Measurements from ENCODE around the gene HBEGF. TPM values are rescaled to one million over a fixed set of nuclear protein-coding genes. Genes with fewer than 3 reads are reported as not detected.

The HBEGF gene
- total RNA-seq, 1 experiment from 2014 or later = 12.3 TPM

DNA sequence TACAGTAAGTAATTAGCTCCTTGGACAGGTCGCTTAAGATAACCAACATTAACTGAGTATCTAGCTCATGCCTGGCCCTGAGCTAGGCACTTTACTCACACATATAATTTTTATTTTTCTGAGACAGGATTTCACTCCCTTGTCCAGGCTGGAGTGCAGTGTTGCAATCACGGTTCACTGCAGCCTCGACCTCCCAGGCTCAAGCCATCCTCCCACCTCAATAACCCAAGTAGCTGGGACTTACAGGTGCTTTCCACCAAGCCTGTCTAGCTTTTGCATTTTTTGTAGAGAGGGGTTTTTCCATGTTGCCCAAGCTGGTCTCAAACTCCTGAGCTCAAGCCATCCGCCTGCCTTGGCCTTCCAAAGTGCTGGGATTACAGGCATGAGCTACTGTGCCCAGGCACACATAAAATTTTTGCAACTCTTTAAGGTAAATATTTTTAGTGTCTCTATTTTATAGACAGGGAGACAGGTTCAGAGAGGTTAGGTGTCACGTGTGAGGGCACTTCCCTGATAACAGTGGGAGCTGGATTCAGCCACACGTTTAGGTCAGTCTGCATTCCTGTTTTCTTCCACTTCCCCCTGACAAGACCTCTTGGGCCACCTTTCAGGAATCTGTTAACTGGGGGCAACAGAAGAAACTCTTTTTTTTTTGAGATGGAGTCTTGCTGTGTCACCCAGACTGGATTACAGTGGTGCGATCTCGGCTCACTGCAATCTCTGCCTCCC is 18.2 kb downstream of the HBEGF start:
- no peak overlapping the region for H3K4me2 ChIP-seq (ENCODE audit: low read length)
- no peaks in the 10 kb centered on the region for H3K27me3 ChIP-seq (ENCODE audit: insufficient read depth, low read length)
- RAD21 ChIA-PET (ENCODE audit: low non-redundant PET in 1 of 2, low total read pairs in 2 of 2, uncharacterized antibody in 2 of 2, unreplicated experiment in 2 of 2) = no interaction called here
- TF ChIP-seq, protein P1, sequence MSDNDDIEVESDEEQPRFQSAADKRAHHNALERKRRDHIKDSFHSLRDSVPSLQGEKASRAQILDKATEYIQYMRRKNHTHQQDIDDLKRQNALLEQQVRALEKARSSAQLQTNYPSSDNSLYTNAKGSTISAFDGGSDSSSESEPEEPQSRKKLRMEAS (IDR thresholded peaks at IDR 0.05) = no peak
- TF ChIP-seq EZH2phosphoT487 (IDR thresholded peaks at IDR 0.05; ENCODE audit: borderline replicate concordance) = no peak
- no peak for TF ChIP-seq YY1 (IDR thresholded peaks at IDR 0.05; ENCODE audit: extremely low read depth, insufficient replicate concordance, low read depth, low read length)
- no peak for TF ChIP-seq FOSL1 (IDR thresholded peaks at IDR 0.05; ENCODE audit: low read depth)
- ATAC-seq (no peak), DNase-seq (ENCODE audit: low read depth, low spot score) (no peak)
- no peak overlapping the region for H3K27ac ChIP-seq (ENCODE audit: low read depth, low read length)
- H3K9me3 ChIP-seq (ENCODE audit: control insufficient read depth in 1 of 2, insufficient read depth in 1 of 2, low read depth in 1 of 2, low read length in 2 of 2) = no peaks in the 10 kb centered on the region
- H3K9me2 ChIP-seq (ENCODE audit: insufficient read depth) = no peaks in the 10 kb centered on the region
- POLR2A ChIA-PET = interaction anchor here (4.6 kb wide), 1 partner anchor 18 kb away, joined by 20 read pairs; the partner anchor contains the start of gene HBEGF
- H3K9ac ChIP-seq (ENCODE audit: low read length) = no peak overlapping the region
- intact Hi-C loops (cut with micrococcal nuclease) = no loop called here
- H3K36me3 ChIP-seq (ENCODE audit: control insufficient read depth in 1 of 2, insufficient read depth in 2 of 2, low read length in 2 of 2) = peaks cover 0 to 6% of the 10 kb centered on the region in 2 experiments; a peak in 1 of 4 replicates
- H4K20me1 ChIP-seq (ENCODE audit: insufficient read depth) = no peaks in the 10 kb centered on the region
- H3K79me2 ChIP-seq (ENCODE audit: insufficient read depth, low read length) = no peaks in the 10 kb centered on the region
- CTCF ChIA-PET = interaction anchor here (1.2 to 1.5 kb wide), 2 partner anchors 18 to 84 kb away, joined by 4 to 5 read pairs; partner anchors contain the start of gene HBEGF
- no peak overlapping the region for H2AFZ ChIP-seq (ENCODE audit: low read depth, low read length, poor library complexity, severe bottlenecking)
- H3K4me3 ChIP-seq (replicated peaks in 1 of 2; ENCODE audit: low read depth in 1 of 2, low read length in 2 of 2) = no peak overlapping the region
- no TSS peak for BruUV-seq (replicated peaks)
- H3K4me1 ChIP-seq (ENCODE audit: control insufficient read depth in 1 of 2, insufficient read depth in 2 of 2, low read length in 2 of 2) = peaks cover 9 to 17% of the 10 kb centered on the region in 2 experiments

DNA sequence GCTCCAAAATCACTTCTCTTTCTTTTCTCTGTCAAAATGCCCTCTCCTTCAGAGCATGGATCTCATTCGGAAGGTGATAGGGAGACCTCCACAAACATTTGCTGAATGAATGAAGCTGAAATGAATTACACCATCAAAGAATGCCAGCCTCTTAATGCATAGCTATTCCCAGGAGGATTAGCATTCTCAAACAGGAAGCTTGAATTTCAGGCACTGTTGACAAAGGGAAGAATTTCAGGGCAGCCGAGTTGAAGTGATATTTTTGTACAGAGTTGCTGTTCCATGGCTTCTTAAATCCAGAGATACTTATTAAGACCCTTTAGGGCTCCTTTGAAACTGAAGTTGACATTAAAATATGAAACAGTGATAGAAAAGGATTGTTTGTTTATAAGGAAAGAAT is 18.8 kb downstream of the HBEGF start:
- Histone ChIP-seq H3K79me2 (ENCODE audit: insufficient read depth, low read length) (no peaks in the 10 kb centered on the region), H3K27me3 (ENCODE audit: insufficient read depth, low read length) (no peaks in the 10 kb centered on the region), H3K4me3 (replicated peaks in 1 of 2; ENCODE audit: low read depth in 1 of 2, low read length in 2 of 2) (no peak overlapping the region), H3K36me3 (ENCODE audit: control insufficient read depth in 1 of 2, insufficient read depth in 2 of 2, low read length in 2 of 2) (peaks cover 0 to 2% of the 10 kb centered on the region in 2 experiments; a peak in 1 of 4 replicates), H3K4me1 (ENCODE audit: control insufficient read depth in 1 of 2, insufficient read depth in 2 of 2, low read length in 2 of 2) (peaks cover 12 to 23% of the 10 kb centered on the region in 2 experiments), H3K4me2 (ENCODE audit: low read length) (no peak overlapping the region), H3K9me3 (ENCODE audit: control insufficient read depth in 1 of 2, insufficient read depth in 1 of 2, low read depth in 1 of 2, low read length in 2 of 2) (no peaks in the 10 kb centered on the region), H4K20me1 (ENCODE audit: insufficient read depth) (no peaks in the 10 kb centered on the region), H3K9me2 (ENCODE audit: insufficient read depth) (no peaks in the 10 kb centered on the region), H2AFZ (ENCODE audit: low read depth, low read length, poor library complexity, severe bottlenecking) (no peak overlapping the region), H3K27ac (ENCODE audit: low read depth, low read length) (no peak overlapping the region), H3K9ac (ENCODE audit: low read length) (no peak overlapping the region)
- DNase-seq (ENCODE audit: low read depth, low spot score) (no peak), ATAC-seq (no peak)
- POLR2A ChIA-PET = interaction anchor here (4.6 kb wide), 1 partner anchor 18 kb away, joined by 20 read pairs; the partner anchor contains the start of gene HBEGF
- intact Hi-C loops (cut with micrococcal nuclease) = no loop called here
- CTCF ChIA-PET = interaction anchor here (1.2 to 1.5 kb wide), 2 partner anchors 19 to 83 kb away, joined by 4 to 5 read pairs; partner anchors contain the start of gene HBEGF
- BruUV-seq (replicated peaks) = no TSS peak
- TF ChIP-seq CBX3 (IDR thresholded peaks at IDR 0.05; ENCODE audit: low read depth) (no peak), EZH2 (IDR thresholded peaks at IDR 0.05) (no peak), SIN3A (IDR thresholded peaks at IDR 0.05; ENCODE audit: low read depth) (no peak), EZH2phosphoT487 (IDR thresholded peaks at IDR 0.05; ENCODE audit: borderline replicate concordance) (no peak), POLR2AphosphoS5 (IDR thresholded peaks at IDR 0.05; ENCODE audit: low read depth, low read length) (no peak), YY1 (IDR thresholded peaks at IDR 0.05; ENCODE audit: extremely low read depth, insufficient replicate concordance, low read depth, low read length) (no peak), FOSL1 (IDR thresholded peaks at IDR 0.05; ENCODE audit: low read depth) (no peak), TCF7L2 (IDR thresholded peaks at IDR 0.05; ENCODE audit: borderline replicate concordance, extremely low read depth, insufficient read depth, insufficient read length) (no peak), EGR1 (IDR thresholded peaks at IDR 0.05; ENCODE audit: low read depth) (no peak), SRF (IDR thresholded peaks at IDR 0.05; ENCODE audit: low read depth) (no peak), RAD21 (IDR thresholded peaks at IDR 0.05; ENCODE audit: low read depth) (no peak)
- TF ChIP-seq, protein P1 (IDR thresholded peaks at IDR 0.05) = no peak
- RAD21 ChIA-PET (ENCODE audit: low non-redundant PET in 1 of 2, low total read pairs in 2 of 2, uncharacterized antibody in 2 of 2, unreplicated experiment in 2 of 2) = no interaction called here
